GM23338 (cell line): ENCODE data around the gene MLST8.

Experiments used
- CTCF ChIP-seq, 2 experiments: fragments of 200-600 bp in 1 of 2; sonication (generic) in 1 of 2; conservative IDR thresholded peaks; 2 replicates each; pipeline versions ENCODE4 v1.5.1 to v1.6.1; 2016 to 2017; ENCODE audit warnings: antibody characterized with exemption in 2 of 2, low read depth in 2 of 2, mild to moderate bottlenecking in 2 of 2, moderate library complexity in 1 of 2
- JUNB ChIP-seq: IDR thresholded peaks from one replicate; pipeline ENCODE4 v1.6.1; 2016; ENCODE audit warnings: antibody characterized with exemption; ENCODE audit not compliant: unreplicated experiment

DNA sequence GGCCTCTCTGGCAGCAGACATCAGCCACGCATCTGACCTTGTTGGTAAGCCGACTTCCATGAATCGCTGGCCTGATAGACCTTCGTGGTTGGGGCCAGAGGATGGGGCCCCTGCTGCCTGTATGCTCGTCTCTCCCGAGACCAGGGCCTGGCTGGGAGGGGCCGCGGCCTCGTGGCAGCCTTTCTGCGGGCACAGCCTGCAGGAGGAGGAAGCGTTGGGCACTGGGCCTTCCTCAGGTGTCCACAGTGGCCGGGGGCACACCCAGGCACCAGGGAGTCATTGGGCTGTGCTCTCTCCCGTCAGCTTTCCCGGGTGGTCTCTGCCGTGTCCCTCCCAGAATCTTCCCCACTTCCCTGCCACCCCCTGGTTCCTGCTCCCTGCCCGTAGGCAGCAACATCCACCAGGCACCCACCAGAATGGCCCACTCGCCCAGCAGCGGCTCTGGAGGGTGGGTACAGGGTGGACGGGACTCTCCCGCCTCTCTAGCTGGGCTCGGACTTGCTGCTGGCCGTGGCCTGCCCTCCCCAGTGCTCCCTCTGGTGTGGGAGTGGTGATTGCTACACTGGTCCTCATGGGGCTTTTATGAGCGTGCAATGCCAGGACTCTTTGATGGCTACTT lies 24.5 kb downstream of the MLST8 start:
- no peak for TF ChIP-seq CTCF (conservative IDR thresholded peaks at IDR 0.05; ENCODE audit: low read depth in 2 of 2)
- no peak for TF ChIP-seq JUNB
